ENCODE measurements around the gene SLC6A19. TPM values are rescaled to one million over a fixed set of nuclear protein-coding genes. Genes with fewer than 3 reads are reported as not detected.

SLC6A19 gene
- polyA plus RNA-seq, 3 donors: not detected

DNA sequence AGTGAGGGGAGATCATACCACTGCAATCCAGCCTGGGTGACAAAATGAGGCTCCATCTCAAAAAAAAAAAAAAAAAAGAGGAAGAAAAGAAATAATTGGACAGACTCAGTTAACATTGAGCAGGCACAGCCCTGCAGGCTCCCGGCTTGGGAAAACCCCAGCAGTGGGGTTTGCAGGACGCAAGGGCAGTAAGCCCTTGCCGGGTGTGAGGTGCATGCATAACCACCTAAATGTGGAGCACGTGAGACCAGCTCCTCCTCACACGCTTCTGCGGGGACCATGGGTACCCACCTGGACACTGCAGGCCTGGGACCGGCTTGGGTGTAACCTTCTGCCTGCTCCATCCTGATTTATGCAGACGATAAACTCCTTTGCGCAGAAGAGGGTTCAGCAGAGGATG, 19.0 kb downstream of the SLC6A19 start:
- Mint-ChIP-seq H3K27me3 (ENCODE audit: low read depth in 3 of 3) (peaks cover 0 to 9% (median 8%) of the 10 kb centered on the region in 3 donors), H3K36me3 (no peaks in the 10 kb centered on the region)
- no peak overlapping the region for H3K27ac ChIP-seq (ENCODE audit: low read depth in 1 of 2, low read length in 2 of 2)

DNA sequence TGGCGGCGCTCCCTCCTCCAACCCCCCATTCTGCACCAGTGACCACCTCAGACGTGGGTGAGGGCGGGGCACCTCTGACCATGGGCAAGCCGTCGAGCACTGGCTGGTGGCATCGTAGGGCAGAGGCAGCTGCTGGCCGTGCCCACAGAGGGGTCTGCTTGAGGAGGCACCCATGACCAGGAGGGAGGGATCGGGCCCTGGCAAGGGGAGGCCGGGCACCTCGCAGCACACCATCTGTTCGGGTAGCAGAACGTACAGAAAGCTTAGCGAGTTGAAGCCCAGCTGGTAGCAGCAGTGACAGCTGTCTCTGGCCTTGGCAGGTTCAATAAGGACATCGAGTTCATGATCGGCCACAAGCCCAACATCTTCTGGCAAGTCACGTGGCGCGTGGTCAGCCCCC, 19.4 kb downstream of the SLC6A19 start:
- no peaks in the 10 kb centered on the region for H3K4me1 Mint-ChIP-seq

More for the DNA sequence above, 19.0 kb downstream of the SLC6A19 start:
- no peaks in the 10 kb centered on the region for H4K20me1 ChIP-seq (ENCODE audit: insufficient read depth, low read length)
- DNase-seq: no peak
- Mint-ChIP-seq H3K27ac (no peak overlapping the region), H3K4me1 (no peaks in the 10 kb centered on the region), H3K9me3 (peaks cover 3 to 6% (median 4%) of the 10 kb centered on the region in 7 donors), H3K4me3 (no peak overlapping the region)
- H2AFZ ChIP-seq (ENCODE audit: insufficient read depth, low read depth, low read length, poor library complexity, severe bottlenecking): no peak overlapping the region
- H3K9me3 ChIP-seq (replicated peaks in 1 of 2; ENCODE audit: control insufficient read depth in 1 of 2, insufficient read depth in 1 of 2, low read length in 2 of 2): peaks cover 0 to 10% of the 10 kb centered on the region in 2 donors
- H3K36me3 ChIP-seq (replicated peaks in 1 of 2; ENCODE audit: control insufficient read depth in 1 of 2, insufficient read depth in 2 of 2, low read length in 2 of 2): no peaks in the 10 kb centered on the region
- no peaks in the 10 kb centered on the region for H3K27me3 ChIP-seq (ENCODE audit: control insufficient read depth in 2 of 2, insufficient read depth in 2 of 2, low read length in 2 of 2)
- WGBS (ENCODE audit: insufficient coverage): 84% methylated on average over 7 of the region's 9 CpGs
- no peak overlapping the region for H3K4me3 ChIP-seq (replicated peaks in 1 of 3; ENCODE audit: low read depth in 2 of 3, low read length in 3 of 3)
- intact Hi-C loops (cut with micrococcal nuclease): no loop called here
- no peaks in the 10 kb centered on the region for H3K79me2 ChIP-seq (ENCODE audit: insufficient read depth, low read length)
- no peak overlapping the region for H3K9ac ChIP-seq (ENCODE audit: insufficient read depth, low read length, poor library complexity, severe bottlenecking)
- H3K4me1 ChIP-seq (ENCODE audit: control insufficient read depth in 1 of 2, insufficient read depth in 2 of 2, low read length in 2 of 2): no peaks in the 10 kb centered on the region
- H3K4me2 ChIP-seq (replicated peaks; ENCODE audit: extremely low read depth, low read length, poor library complexity, severe bottlenecking): no peak overlapping the region
- TF ChIP-seq, protein P1, sequence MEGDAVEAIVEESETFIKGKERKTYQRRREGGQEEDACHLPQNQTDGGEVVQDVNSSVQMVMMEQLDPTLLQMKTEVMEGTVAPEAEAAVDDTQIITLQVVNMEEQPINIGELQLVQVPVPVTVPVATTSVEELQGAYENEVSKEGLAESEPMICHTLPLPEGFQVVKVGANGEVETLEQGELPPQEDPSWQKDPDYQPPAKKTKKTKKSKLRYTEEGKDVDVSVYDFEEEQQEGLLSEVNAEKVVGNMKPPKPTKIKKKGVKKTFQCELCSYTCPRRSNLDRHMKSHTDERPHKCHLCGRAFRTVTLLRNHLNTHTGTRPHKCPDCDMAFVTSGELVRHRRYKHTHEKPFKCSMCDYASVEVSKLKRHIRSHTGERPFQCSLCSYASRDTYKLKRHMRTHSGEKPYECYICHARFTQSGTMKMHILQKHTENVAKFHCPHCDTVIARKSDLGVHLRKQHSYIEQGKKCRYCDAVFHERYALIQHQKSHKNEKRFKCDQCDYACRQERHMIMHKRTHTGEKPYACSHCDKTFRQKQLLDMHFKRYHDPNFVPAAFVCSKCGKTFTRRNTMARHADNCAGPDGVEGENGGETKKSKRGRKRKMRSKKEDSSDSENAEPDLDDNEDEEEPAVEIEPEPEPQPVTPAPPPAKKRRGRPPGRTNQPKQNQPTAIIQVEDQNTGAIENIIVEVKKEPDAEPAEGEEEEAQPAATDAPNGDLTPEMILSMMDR (IDR thresholded peaks at IDR 0.05): no peak

More for the DNA sequence above, 19.4 kb downstream of the SLC6A19 start:
- no peaks in the 10 kb centered on the region for H3K36me3 Mint-ChIP-seq
- Histone ChIP-seq H2AFZ (ENCODE audit: insufficient read depth, low read depth, low read length, poor library complexity, severe bottlenecking) (no peak overlapping the region), H3K9me3 (replicated peaks in 1 of 2; ENCODE audit: control insufficient read depth in 1 of 2, insufficient read depth in 1 of 2, low read length in 2 of 2) (peaks cover 0 to 6% of the 10 kb centered on the region in 2 donors), H3K27ac (ENCODE audit: low read depth in 1 of 2, low read length in 2 of 2) (no peak overlapping the region), H3K4me2 (replicated peaks; ENCODE audit: extremely low read depth, low read length, poor library complexity, severe bottlenecking) (no peak overlapping the region), H3K9ac (ENCODE audit: insufficient read depth, low read length, poor library complexity, severe bottlenecking) (no peak overlapping the region), H4K20me1 (ENCODE audit: insufficient read depth, low read length) (no peaks in the 10 kb centered on the region), H3K4me1 (ENCODE audit: control insufficient read depth in 1 of 2, insufficient read depth in 2 of 2, low read length in 2 of 2) (no peaks in the 10 kb centered on the region), H3K79me2 (ENCODE audit: insufficient read depth, low read length) (no peaks in the 10 kb centered on the region), H3K27me3 (ENCODE audit: control insufficient read depth in 2 of 2, insufficient read depth in 2 of 2, low read length in 2 of 2) (no peaks in the 10 kb centered on the region), H3K4me3 (replicated peaks in 1 of 3; ENCODE audit: low read depth in 2 of 3, low read length in 3 of 3) (no peak overlapping the region), H3K36me3 (replicated peaks in 1 of 2; ENCODE audit: control insufficient read depth in 1 of 2, insufficient read depth in 2 of 2, low read length in 2 of 2) (no peaks in the 10 kb centered on the region)
- intact Hi-C loops (cut with micrococcal nuclease): no loop called here
- peaks cover 0 to 9% (median 7%) of the 10 kb centered on the region in 3 donors for H3K27me3 Mint-ChIP-seq (ENCODE audit: low read depth in 3 of 3)
- WGBS (ENCODE audit: insufficient coverage): 95% methylated on average over 16 of the region's 19 CpGs
- H3K4me3 Mint-ChIP-seq: no peak overlapping the region
- DNase-seq: no peak
- H3K9me3 Mint-ChIP-seq: peaks cover 0 to 6% (median 2%) of the 10 kb centered on the region in 7 donors
- no peak overlapping the region for H3K27ac Mint-ChIP-seq
- TF ChIP-seq, protein P1 (IDR thresholded peaks at IDR 0.05): no peak

All from CD14-positive monocyte (primary cell).